Measurements from ENCODE around the gene TLR3.

TLR3 gene

DNA sequence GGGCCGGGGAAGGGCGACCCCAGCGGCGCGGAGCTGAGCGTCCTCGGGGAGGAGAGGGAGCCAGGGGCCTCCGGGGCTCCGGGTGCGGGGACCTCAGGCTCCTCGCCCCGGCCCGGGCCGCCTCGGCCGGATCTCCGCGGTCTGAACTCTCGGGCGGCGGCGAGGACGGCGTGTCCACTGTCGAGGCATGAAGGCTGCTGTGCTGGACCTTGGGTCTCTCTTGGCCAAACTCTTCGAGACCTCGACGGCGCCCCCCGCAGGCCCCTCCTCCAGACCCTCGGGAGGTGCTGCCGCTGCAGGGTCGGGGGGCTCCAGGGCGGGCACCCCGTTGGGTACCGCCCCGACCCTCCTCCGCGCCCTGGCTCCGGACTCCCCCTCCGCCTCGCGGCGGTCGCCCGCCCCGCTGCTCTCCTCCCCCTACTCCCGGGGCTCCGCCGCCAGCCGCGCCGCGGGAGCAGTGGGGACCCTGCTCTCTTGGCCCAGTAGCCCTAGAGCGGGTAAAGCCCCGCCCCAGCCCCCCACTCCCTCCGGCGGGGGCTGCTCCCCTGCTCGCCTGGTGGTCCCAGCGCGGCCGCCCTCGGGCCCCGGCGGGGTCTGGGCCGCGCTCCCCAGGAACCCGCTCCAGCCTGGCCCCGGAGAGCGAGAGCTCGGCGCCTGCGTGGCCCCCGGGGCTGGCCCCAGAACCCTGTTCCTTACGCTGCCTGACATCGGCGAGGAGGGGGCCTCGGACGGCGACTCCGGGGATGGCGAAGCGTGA is 36.1 kb downstream of the TLR3 start:
- peak; percentile 70 for DNase-seq (ENCODE audit: low spot score)

DNA sequence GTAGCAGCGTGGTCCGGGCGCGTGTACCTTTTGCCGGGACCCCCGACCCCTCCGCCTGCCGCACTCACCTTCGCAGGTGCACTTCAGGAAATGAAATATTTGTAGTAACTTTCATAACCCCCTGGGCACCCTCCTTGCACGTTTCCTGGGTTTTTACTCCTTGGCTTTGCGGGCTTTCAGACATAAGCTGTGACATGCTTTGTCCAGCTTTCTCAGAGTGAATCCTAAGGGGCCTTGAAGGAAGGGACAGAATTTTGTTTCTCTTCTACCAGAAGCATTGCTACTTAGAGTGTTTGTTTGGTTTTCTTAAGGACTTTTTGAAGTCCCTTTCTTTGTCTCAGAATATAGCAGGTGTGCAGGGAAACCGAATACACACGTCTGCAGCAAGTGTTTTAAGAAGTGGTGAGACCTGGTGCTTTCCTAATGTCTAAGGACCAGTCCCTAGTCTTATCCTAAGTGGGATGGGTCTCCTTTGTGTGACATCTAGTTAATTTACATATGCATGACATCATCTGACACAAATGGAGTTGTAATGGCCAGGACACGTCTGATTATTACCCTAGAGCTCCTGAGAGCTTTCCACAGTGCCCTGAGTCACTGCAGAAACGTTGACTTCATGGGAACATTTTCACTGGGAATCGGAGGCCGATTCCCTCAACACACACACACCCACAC is 36.8 kb downstream of the TLR3 start:
- no peak for DNase-seq (ENCODE audit: low spot score)

GRCh38 chr4:186107947-186108346 is 39.0 kb downstream of the TLR3 start:
- no peak for DNase-seq (ENCODE audit: low spot score)

- no peak for DNase-seq (ENCODE audit: low spot score)
These were observed 39.4 kb downstream of the TLR3 start for GRCh38 chr4:186108391-186108790.

DNA sequence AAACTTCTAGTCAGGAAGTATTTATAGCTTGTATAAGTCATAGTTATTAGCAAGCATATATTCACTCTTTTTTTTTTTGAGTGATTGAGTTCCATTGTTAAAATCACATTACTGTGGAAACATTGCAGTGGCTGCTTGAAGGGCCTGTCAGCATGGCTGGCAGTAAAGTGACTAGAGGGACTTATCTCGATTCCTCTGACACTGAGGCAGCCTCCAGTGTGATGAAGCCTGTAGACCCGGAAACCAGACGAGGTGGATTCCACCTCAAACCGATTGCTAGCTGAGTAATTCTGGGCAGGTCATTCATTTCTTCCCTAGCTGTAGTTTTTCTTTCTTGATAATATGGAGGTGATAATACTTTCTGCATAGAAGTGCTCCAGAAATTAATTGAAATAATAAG is 40.3 kb downstream of the TLR3 start:
- no peak for DNase-seq (ENCODE audit: low spot score)

DNA sequence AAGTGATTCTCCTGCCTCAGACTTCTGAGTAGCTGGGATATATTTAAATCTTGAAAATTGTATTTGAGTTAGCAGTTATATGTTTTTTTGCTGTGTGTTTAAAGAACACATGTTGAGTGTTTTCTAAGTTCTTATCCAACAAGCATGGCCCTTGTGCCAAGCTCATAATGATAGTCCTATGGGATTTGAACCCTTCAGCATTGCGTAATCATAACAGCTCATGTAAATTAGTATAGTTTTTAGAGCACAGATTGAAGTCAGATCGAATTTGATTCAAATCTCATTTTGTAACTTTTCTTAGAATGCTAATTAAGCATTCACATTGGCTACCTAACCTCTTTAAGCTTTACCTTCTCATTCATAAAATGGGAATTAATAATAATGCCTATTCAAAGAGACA is 47.7 kb downstream of the TLR3 start:
- DNase-seq (ENCODE audit: low spot score): no peak

- DNase-seq (ENCODE audit: low spot score): no peak
These were observed 49.6 kb downstream of the TLR3 start for GRCh38 chr4:186118582-186118981.

GRCh38 chr4:186121057-186121456 is 52.1 kb downstream of the TLR3 start:
- no peak for DNase-seq (ENCODE audit: low spot score)

DNA sequence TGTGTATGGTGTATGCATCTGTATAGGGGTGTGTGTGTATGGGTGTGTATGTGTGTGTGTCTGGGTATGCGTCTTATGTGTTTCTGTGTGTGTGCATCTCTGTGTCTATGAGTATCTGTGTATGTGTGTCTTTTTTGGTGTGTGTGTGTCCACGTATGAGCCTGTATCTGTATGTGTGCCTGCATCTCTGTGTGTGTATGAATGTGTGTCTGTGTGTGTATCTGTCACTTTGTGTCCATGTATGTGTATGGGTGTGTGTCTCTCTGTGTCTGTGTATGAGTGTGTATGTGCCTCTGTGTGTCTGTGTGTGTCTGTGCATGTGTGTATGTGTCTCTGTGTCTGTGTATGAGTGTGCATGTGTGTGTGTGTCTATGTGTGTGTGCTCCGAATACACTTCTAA is 59.9 kb downstream of the TLR3 start:
- no peak for DNase-seq (ENCODE audit: low spot score)

GRCh38 chr4:186131935-186132334 is 63.0 kb downstream of the TLR3 start:
- no peak for DNase-seq (ENCODE audit: low spot score)

DNA sequence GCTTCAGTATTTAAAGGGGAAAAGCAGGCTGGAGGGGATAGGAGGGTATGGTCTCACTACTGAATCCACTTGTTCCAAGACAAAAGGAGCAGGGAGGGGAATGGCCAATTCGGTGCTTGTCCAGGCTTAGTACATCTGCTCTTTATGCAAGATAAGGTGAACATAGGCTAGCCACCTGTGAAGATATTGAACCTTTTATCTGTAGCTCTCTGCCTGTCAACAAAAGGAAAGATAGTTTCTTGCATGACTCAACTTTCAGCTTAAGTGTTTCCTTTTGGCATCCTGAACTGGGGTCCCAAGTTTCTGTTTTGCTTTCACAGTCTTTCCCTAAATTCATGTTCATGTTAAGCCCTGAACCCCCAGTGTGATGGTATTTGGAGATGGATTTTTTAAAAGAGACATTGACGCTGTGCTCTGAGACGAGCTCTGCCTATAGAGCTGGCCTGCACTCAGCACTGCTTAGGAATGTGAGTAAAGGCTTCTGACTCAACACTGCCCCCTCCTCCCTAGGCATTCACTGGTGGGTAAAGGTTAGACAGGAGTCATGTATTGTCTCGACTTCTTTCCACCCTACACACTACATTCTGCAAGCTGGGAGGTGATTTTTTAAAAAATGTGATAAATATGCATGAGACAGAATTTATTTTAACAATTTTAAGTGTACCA is 63.8 kb downstream of the TLR3 start:
- DNase-seq (ENCODE audit: low spot score): no peak

- DNase-seq (ENCODE audit: low spot score): no peak
These were observed 65.3 kb downstream of the TLR3 start for GRCh38 chr4:186134257-186134656.

DNA sequence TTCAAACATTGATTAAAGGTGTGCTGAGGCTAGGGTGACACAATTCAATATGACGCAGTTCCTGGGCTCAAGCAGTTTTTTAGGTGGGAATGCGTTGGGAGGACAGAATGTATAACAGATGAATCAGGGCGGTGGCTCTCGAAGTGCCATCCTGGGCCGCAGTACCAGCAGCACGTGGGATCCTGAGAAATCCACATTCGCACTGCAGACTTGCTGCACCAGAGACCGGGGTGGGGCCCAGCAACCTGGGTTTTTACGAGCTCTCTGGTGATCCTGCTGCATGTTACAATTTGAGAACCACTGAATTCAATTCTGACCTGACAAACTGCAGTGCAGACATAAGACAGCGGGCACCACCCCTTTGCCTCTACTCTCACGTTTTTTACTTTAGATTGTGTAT is 65.9 kb downstream of the TLR3 start:
- no peak for DNase-seq (ENCODE audit: low spot score)

DNA sequence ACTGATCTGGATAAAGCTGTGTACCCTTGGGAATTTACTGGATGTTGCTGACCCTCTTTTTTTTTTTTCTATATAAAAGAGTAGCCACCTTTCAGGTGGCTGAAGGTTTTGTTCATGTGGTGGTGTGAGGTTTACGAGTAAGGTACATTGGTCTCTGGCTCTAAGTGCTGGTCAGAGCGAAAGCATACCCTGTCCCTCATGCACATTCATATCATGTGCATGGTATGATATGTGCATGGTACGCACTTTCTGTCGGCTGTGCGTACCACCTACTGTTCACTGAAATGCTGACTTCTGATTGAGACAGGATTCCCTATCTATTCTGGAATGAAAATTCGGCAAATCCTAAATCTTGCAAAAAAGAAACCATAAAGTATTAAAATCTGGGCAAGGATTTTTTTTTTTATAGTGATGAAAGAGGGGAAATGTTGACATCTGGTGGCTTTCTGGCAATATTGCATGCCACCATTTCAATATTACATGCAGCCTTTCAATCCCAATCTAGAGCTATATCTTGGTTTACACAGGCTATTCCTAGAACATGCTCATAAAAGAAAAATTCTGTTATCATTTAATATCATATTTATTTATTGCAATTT is 68.3 kb downstream of the TLR3 start:
- no peak for DNase-seq (ENCODE audit: low spot score)
